Measurements from ENCODE around the gene CEP43.
A peak's percentile ranks its signal among the peaks of the same experiment; 100 is the strongest.

Gene CEP43

DNA sequence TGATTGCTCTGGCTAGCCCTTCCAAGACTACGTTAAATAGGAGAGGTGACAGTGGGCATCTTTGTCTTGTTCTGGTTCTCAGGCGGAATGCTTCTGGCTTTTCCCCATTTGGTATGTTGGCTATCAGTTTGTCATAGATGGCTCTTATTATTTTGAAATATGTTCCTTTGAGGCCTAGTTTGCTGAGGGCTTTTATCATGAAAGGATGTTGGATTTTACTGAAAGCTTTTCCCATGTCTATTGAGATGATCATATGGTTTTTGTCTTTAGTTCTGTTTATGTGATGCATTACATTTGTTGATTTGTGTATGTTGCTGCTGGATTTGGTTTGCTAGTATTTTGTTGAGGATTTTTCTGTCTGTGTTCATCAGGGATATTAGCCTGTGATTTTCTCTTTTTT lies 32.9 kb upstream of the CEP43 start:
- no peak for DNase-seq

DNA sequence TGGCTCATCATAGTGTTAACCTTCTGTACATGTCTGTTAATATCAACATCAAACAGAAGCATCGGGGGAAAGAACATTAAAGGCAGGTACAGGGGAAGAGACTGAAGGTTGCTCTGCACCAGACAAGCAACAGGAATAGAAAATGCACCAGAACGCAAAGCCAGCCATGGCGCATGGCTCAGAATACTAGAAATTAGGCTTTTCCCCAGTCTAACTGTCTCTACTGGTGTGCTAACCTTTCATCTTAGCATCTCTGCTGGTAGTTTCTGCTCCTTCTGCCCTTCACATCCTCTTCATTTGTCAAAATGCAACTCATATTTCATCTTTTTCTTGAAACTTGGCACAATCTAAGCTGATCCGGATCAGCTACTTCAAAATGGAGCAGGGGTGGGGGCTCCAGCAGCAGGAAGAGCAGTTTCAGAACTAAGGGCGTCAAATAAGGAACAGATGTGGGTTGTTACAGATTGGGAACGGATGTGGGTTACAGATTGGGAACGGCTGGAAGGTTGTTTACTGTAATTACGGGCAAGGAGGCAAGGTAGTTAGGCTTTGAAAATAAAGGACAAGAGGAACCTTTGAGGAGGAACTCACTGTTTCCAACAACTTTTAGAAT lies 29.7 kb upstream of the CEP43 start:
- no peak for DNase-seq

DNA sequence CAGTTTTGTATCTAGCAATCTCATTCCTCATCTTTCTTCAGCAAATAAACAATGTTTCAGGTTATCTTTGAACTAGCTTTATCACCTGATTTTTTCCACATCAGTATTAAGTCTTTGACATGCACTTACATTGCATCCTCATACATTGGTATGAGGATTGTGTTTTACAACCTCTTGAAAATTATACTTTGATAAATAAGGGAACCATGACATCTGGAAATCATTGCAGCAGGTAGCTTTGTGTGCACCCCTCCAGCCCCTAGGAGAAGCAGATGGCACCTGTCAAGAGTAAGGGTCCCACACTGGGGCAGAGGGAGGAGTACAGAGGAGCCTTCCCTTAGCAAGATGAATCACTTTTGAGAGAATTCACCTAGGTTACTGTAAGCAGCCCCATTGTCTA lies 29.1 kb upstream of the CEP43 start:
- no peak for DNase-seq

DNA sequence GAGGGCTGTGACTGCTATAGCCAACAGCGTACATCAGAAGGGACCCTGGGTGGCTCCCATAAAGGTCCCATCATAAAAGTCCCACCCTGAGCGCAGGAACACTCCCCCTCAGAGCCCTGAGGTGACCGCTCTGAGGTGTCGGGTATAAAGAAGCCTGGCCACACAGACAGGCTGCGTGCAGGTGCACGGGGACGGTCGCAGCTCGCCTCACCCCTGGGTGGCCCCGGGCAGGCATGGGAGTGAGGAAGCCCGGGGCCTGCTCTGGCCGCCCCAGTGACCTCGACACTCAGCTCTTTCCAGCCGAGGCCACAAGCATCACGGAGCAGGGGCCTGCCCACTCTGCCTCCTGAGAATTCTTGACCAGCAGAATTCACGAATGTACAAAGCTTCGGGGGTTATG lies 28.4 kb upstream of the CEP43 start:
- DNase-seq, result no peak

DNA sequence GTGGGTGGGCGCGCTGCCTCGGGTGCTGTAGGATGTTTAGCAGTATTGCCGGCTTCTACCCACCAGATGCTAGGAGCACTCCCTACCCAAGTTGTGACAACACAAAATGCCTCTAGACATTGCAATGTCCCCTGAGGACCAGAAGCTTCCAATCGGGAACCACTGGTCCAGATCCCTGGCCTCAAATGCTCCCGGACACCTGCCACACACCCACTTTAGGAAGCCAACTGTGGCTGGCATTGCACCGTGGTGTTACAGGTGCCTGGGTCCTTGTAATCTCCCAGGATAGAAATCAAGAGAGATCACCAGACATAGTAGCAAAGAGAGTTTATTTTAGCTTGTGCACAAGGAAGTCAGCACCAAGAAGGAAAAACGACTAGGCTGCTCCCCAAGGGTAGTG lies 27.9 kb upstream of the CEP43 start:
- no peak for DNase-seq

DNA sequence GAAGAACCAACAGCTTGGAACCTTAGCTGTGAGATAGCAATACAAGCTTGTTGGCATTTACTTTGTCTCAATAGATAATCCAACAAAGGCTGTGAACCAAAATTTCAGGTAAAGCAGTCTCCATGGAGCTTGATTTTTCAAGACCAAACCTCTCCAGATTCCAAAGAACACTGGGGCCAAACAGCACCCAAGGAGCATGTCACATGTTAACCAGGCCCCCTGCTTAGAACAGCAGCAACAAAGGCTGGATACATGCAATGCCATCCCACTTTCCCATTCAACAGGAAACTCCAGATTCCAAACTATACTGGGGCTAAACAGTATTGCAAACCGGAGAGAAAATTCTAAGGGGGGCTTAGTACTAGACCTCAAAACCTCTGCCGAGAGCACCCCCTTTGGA lies 27.1 kb upstream of the CEP43 start:
- DNase-seq, result no peak

DNA sequence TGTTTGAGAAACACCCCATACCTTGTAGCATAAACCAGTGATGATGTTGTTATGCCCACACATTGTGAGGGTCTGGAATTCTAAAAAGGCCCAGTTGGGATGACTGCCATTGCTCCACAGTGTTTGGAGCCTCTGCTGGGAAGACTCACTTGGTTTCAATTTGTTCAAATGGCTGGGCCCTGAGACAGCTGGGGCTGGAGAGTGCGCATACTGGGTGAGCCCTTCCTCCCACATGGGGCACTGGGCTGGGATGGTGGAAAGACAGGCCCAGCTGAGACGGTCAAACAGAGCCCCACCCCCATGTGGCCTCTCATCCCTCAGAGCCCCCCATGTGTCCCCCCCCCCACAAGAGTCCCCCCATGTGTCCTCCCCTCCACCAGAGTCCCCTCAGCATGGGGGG lies 22.6 kb upstream of the CEP43 start:
- DNase-seq, result no peak

DNA sequence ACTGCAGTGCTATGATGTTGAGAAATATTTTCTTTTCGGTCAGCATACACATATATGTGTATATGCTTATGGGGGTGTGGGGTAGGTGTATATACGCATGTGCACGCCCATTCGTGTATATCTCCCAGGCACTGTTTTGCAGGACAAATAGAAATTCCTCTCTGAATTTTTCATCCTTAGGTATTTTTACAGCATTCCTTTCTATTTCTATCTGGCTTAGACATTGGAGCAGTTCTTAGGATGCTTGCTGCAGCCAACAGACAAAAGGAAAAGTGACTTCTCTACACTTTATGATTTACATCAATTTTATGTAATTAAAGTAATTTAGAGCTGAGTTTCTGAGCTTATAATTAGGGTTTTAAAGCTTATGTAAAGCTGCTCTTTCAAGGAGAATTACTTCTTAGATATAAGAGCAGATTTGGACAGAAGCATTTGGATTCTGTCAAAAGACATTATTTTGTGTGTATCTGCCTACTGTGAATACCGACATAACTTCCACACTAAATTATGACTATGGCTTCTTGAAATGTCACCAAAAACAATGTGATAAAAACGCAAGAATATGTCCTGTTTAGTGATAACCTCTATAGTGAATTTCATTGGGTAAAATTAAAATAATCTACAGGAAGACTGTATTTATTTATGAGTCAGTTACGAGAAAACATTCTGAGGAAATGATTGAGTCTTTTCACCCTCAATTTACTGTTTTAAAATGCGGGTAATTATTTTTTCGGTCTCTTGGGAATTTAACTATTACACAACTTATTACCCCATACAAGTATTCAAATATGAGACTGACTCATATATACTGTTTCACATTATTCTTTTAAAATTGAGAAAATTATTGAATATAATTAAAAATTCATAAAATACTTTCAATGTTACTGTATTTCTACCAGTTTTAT lies 21.3 kb upstream of the CEP43 start:
- DNase-seq, result no peak

DNA sequence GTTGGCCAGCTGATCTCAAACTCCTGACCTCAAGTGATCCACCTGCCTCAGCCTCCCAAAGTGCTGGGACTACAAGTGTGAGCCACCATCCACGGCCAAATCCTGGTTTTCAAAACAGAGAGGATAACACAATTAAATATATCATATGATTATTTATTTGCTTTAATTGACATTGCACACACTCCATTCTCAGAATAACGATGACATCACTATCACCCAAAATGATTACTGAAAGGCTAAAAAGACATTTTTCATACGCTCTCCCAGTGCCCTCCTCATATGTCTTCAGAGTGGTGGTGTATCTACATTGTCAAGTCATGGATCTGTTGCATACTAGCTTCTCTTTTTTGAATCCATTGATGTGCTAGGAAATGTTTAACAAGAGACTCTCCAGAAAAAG lies 18.5 kb upstream of the CEP43 start:
- DNase-seq, result no peak

DNA sequence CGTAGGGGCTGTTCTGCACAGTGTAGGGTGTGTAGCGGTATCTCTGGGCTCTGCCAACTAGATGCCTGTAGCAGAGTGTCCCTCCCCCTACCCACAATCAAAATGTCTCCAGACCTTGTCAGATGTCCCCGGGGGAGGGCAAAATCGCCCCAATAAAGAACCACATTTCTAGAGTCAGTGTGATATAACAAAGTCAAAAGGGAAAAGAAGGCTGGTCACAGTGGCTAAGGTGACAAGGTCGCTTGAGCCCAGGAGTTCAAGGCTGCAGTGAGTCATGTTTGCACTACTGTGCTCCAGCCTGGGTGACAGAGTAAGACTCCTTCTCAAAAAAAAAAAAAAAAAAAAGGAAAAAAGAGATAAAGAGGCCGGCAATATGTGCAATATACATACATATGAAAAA lies 11.7 kb upstream of the CEP43 start:
- no peak for DNase-seq

DNA sequence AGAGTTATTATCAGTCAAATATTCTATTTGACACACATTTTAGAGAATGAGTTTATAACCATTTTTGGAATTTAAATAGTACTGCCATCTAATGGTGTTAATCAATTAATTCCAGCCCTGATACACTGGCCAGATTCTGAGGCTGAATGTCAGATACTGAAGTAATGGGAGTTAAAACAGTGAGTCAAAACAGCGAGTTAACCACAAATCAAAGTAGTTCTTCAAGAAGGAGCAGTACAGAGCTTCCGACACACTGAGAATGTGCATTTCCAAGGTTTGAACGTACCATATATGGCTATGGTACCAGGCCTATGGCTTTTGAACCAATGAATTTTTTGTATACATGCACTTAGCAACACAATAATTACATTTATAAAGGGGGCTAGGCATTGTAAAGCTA lies 11.3 kb upstream of the CEP43 start:
- no peak for DNase-seq

DNA sequence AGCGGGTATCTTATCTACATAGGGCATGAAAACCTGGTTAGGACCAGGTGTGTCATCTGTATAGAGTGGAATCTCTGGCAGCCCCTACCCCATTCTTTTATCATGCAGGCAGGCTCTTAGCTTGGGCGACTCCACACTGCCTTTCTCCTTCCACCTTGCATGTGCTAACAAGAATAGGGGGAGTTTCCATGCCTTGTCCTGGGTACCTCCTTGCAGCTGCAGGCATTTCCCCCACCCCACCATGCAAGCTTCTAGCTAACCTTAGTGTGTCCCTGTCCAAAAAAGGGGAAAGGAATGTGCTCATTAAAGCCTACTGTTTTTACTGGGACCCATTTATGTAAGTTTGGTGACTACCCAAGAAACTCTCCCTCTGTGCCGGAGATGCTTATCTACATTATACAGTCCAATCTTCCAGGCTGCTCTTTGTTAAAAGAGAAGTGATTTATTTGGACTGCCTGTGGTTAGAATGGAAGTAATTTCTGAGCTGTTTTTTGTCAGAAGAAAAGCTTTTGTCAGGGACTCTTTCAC lies 10.5 kb upstream of the CEP43 start:
- DNase-seq, result no peak

DNA sequence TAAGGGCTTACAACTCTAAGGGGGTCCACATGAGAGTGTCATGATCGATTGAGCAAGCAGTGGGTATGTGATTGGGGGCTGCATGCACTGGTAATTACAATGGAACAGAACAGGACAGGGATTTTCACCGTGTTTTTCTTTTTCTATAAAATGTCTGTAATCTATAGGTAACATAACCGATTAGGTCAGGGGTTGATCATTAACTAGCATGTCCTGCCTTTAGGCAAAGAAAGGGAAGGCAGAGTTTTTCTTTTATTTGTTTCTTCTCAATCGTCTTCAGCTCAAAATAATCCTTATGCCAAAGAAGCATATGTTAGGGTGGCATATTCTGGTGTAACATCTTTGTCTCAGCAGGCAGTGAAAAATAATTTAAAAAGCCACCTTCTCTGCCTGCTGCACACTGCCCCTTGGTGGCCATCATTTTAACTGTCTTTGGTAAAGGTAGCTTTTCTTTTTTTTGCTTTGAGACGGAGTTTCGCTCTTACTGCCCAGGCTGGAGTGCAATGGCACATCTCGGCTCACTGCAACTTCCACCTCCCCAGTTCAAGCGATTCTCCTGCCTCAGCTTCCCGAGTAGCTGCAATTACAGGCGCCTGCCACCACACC lies 9.7 kb upstream of the CEP43 start:
- DNase-seq, result peak in 4 of 14 donors; percentile 9 to 45 (median 26)

DNA sequence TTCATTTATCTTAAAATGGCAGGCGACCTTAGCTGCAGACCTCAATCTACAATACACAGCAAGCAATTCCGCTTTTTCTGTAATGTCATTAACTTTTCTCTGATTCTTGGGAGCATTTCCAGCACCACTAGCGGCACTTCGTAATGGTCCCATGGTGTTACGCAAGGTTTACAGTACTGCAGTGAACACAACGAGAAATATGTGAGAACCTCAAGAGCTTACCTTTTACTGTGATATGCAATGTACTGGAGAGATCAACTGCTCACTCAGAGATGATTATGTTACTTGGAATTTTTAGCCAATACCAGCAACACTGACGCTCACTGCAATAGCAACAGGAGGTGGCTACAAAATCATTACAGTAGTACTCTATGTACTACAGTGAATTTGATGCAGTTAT lies 2.8 kb upstream of the CEP43 start:
- DNase-seq, result no peak

DNA sequence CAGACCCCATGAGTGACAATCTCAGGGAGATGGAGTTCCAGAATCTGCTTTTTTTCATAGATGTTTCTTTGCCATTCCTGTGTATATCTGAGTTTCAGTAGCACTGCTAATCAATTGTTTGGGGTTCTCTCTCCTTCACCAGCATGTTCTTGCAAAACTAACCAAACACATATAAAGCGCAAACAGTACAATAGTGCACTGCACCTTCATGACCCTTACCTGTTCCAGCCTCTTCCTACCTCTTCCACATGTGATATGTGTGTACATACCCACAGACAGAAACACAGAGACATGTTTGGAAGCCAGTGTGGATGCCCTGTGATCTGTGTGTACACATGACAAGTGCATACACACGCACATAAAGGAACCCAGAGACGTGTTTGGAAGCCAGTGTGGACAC lies 1.8 kb upstream of the CEP43 start:
- DNase-seq, result no peak

DNA sequence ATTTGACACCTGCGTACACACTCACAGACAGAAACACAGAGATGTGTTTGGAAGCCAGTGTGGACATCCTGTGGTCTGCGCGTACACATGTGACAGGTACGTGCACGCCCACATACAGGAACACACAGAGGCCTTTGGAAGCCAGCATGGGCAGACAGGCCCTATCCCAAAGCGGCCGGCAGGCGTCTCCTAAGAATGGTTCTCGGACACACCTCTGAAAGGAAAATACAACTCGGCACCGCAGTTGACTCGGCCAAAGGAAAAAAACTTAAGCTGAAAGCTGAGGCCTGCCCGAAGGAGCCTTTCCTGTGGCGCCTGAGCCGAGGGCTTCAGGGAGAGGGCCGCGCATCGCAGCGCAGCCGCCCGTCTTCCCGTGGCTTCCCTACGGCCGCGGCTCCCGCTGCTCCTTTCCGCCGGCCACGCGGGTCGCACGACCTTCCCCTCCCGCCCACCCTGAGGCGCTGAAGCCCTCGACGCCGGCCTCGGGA lies 1.4 kb upstream of the CEP43 start:
- DNase-seq, result peak in 3 of 14 donors; percentile 5 to 25 (median 12)

DNA sequence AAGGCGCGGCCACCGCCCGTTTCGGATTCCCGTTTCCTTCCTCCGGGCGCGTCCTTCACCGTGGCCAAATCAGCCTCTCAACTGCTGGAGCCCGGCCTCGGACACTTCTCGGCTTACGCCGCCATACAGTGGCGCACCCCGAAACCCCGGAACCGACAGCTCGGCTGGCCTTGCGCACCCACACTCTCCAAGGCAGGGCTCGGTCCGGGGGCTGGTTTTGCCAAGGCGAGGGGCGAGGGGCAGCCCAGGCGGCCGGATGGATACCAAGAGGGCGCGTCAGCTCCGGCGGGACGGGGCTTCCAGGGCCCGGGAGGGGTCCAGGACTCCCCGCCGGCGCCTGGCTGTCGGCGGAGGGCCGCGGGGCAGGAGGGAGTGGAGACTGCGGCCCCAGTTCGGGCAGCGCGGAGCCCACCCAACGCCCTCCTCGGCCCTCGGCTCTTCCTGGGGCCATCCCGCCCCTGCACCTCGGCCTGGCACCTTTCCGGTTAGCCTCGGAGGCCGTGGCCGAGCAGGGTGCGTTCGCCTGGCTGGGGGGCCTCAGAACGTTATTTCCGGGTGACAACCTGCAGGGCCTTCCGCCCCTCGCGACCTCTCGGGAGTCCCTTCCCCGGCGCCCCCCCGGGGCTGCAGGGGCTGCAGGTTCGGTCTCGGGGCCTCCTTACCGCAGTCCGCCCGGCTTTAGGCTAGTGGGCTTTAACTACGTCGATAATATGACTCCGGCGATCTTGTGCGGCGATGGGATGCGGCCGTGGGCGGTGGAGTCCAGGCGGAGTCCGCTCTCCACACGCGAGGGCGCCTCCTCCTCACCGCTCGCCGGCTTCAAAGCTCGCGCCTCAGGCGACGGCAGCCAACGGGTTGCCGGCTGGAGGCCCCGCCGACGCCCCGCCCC lies 697 bp upstream of the CEP43 start:
- DNase-seq, result peak in 1 of 14 donors; percentile 12

DNA sequence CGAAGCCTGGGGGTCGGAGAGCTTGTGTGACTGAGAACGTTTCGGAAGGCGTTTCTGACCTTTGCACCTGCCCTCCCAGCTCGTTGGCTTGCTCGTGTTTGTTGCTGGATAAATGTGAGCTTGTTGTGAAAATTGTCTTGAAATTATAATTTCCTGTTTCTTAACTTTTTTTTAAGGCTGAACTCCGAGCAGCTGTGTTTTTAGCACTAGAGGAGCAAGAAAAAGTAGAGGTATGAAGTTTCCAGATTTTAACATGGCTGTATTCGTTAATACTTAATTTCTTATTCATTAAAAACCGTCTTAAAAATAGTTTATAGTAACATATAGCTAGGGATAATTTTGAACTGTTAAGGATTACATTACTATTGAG lies 672 bp downstream of the CEP43 start:
- no peak for DNase-seq

DNA sequence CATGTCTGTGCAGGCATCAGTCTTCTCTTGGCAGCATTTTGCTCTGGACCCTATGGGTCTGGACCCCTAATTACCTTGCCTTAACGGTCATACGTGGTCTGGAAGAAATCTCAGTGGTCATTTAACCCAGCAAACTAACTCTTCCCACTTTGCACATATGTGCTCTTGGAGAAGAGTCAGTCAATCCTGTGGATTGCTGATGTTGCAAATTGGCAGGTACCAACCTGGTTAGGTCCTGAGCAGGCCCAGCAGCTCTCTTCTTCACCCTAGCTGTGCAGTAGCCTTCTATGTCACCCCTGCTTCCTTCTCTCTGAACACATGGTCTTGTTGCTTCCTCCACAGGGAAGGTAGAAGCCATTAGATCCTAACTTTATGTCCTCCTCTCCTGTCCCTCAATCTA lies 1.6 kb downstream of the CEP43 start:
- DNase-seq, result no peak

DNA sequence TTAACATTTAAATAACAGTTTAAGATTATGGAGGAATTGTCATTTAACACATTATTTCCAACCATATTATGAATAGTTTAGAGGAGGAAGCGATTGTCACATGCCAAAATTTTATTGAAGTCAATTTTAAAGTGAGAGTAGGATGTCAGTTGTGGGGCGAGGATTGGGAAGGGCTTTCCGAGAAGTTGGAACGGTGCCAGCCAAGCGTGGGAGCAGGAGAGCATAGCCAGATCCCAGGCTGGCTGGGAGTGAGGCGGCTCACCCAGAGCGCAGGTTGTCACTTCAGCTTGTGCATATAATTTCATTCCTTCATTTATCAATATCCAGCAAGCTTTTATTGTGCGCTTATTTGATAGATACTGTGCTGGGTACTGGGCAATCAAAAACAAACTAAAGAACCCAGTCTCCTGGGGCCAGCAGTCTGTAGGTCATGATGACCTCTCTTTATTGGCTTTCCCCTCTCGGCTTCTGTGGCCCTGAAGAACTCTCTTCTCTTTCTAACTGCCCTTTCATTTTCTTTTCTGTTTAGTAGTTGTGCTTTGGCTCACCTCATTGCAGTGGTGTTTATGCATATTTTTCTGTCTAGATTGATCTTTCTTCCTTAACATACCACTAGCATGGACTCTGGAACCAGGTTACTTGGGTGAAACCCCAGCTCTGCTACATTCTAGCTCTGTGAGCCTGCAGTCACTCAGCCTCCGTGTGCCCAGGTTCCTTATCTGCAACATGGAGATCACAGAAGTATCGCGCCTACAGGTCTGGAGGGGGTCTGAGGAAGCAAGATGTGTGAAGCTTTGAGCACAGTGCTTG lies 6.4 kb downstream of the CEP43 start:
- DNase-seq, result no peak

DNA sequence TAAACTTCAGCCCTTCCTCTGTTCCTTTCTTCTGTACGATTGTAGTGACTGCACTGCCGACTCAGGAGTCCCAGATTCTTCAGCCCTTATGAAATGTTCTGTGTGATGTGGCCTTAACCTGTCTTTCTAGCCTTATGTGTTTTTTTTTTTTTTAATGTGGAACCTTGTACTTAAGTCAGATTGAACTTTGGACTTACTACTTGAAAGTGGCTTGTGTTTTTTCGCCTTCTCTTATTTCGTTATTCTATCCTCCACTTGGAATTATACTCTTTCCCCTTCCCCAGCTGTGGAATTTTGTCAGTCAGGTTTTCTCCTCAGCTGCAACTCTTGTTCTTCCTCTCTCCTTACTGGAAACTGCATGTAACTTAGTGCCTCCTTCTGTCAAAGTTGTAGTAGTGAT lies 8.8 kb downstream of the CEP43 start:
- no peak for DNase-seq

DNA sequence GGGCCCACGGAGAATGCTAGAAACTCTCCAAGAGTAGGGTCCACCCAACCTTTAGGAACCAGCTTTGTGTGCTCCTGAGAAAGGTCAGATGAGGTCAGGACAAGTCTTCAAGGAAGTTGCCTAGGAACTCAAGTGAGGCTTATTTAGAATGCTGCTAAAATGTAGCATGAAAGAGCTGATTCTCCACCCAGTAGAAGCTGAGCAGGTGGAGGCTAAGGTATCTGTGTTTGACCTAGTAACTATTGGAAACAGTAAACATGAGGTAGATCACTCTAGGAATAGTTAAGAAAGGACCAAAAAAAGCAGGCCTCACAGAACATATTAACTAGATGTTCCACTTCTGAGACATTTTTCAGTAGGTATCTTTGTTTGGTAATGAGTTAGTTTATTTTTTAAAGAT lies 13.9 kb downstream of the CEP43 start:
- DNase-seq, result no peak
